Cardiac fibroblast (primary cell): ENCODE measurements around the gene AP4S1.

ENCODE experiments used
- DNase-seq, 2 donors: peaks; one replicate each; pipeline versions ENCODE4 v3.0.0 to v3.0.0-alpha.2; 2010; ENCODE audit warnings: low read depth in 2 of 2
- H3K4me3 ChIP-seq, 2 donors: replicated peaks in 1 of 2; 1 replicate in 1 of 2; 2 replicates in 1 of 2; pipeline ENCODE4 v1.5.1; 2011; ENCODE audit warnings: low read depth in 2 of 2, low read length in 2 of 2, mild to moderate bottlenecking in 2 of 2, moderate library complexity in 1 of 2
- TF ChIP-seq, protein P1 (sequence below): IDR thresholded peaks from one replicate; pipeline ENCODE4 v1.5.1; 2011; ENCODE audit warnings: low read depth, mild to moderate bottlenecking, low read length, inconsistent platforms

AP4S1 gene

DNA sequence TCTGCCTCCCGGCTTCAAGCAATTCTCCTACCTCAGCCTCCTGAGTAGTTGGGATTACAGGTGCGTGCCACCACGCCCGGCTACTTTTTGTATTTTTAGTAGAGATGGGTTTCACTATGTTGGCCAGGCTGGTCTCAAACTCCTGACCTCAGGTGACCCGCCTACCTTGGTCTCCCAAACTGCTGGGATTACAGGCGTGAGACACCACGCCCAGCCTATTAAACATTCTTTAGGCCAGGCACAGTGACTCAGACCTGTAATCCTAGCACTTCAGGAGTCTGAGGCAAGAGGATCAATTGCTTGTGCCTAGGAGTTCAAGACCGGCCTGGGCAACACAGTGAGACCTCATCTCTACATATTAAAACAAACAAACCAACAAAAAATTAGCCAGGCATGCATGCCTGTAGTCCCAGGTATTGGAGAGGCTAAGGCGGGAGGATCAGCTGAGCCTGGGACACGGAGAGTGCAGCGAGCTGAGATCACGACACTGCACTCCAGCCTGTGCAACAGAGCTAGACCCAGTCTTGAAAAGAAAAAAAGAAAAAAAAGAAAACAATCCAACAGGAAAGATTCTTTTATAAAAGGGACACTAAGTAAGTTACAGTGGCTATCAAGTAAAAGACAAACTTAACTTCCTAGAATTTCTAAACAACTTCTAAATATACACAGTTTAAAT lies 111.9 kb downstream of the AP4S1 start:
- TF ChIP-seq, protein P1, sequence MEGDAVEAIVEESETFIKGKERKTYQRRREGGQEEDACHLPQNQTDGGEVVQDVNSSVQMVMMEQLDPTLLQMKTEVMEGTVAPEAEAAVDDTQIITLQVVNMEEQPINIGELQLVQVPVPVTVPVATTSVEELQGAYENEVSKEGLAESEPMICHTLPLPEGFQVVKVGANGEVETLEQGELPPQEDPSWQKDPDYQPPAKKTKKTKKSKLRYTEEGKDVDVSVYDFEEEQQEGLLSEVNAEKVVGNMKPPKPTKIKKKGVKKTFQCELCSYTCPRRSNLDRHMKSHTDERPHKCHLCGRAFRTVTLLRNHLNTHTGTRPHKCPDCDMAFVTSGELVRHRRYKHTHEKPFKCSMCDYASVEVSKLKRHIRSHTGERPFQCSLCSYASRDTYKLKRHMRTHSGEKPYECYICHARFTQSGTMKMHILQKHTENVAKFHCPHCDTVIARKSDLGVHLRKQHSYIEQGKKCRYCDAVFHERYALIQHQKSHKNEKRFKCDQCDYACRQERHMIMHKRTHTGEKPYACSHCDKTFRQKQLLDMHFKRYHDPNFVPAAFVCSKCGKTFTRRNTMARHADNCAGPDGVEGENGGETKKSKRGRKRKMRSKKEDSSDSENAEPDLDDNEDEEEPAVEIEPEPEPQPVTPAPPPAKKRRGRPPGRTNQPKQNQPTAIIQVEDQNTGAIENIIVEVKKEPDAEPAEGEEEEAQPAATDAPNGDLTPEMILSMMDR: no peak
- H3K4me3 ChIP-seq: no peak overlapping the region

GRCh38 chr14:31138301-31138700 lies 112.9 kb downstream of the AP4S1 start:
- no peak for DNase-seq
- TF ChIP-seq, protein P1: no peak
- no peak overlapping the region for H3K4me3 ChIP-seq

More for the DNA sequence above, 111.9 kb downstream of the AP4S1 start:
- no peak for DNase-seq

GRCh38 chr14:31139301-31139847 lies 113.9 kb downstream of the AP4S1 start:
- no peak for DNase-seq
- H3K4me3 ChIP-seq: no peak overlapping the region
- TF ChIP-seq, protein P1: no peak

DNA sequence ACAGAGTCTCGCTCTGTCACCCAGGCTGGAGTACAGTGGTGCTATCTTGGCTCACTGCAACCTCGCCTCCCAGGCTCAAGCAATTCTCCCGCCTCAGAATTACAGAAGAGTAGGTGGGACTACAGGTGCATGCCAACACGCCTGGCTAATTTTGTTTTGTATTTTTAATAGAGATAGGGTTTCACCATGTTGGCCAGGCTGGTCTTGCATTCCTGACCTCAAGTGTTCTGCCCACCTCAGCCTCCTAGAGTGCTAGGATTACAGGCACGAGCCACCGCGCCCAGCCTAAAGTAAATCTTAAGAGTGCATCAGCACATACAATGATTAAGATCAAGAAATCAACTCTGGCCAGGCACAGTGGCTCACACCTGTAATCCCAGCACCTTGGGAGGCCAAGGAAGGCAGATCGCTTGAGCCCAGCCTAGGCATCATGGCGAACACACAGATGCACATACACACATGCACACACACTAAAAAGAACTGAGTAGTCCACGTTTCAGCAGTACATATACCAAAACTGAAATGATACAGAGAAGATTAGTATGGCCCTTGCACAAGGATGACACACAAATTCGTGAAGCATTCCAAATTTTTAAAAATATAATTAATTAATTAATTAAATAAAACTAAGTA lies 117.1 kb downstream of the AP4S1 start:
- no peak for DNase-seq
- TF ChIP-seq, protein P1: no peak
- H3K4me3 ChIP-seq: no peak overlapping the region
